ENCODE measurements around the gene TDRD12.

The TDRD12 gene

DNA sequence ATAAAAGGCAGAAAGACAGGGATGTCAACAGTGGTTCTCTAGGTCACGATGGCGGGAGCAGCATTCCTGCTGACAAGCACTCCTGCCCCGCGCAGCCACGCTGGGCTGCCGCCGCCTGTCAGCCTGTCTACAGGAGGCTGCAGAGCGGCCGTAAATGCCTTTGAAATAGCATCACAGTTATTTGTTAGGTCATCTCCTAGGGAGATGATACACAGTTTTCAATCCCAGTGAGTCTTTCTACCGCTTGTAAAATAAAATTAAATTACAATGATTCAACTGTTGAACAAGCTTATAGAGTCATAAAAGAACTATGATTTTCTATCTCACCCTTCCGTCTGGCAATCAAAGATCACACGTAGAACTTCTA is 157.3 kb downstream of the TDRD12 start:
- no peak overlapping the region for H3K4me3 ChIP-seq (ENCODE audit: low read length)
- TF ChIP-seq ZNF274 (IDR thresholded peaks at IDR 0.05; ENCODE audit: low read depth, low read length), result no peak
